HuH-7.5 (cell line): ENCODE measurements around the gene ITGA8.
"Not testable (repeated sequence)": the region's sequence is repeated elsewhere in the genome, so short reads cannot be mapped to it uniquely, and the experiment has no call there.

Source experiments
- DNase-seq: peaks from one replicate; pipeline ENCODE4 v3.0.0; 2011; ENCODE audit warnings: low spot score

ITGA8 gene

GRCh38 chr10:15609246-15609645, 110.5 kb downstream of the ITGA8 start:
- no peak for DNase-seq

GRCh38 chr10:15606377-15606776, 113.3 kb downstream of the ITGA8 start:
- DNase-seq, result no peak

- DNase-seq, result no peak
Observed at GRCh38 chr10:15605740-15606369, 113.9 kb downstream of the ITGA8 start.

- DNase-seq, result no peak
Observed at GRCh38 chr10:15603446-15604011, 116.2 kb downstream of the ITGA8 start.

- DNase-seq, result no peak
Observed at GRCh38 chr10:15601819-15602218, 117.9 kb downstream of the ITGA8 start.

- no peak for DNase-seq
Observed at GRCh38 chr10:15595260-15595659, 124.5 kb downstream of the ITGA8 start.

- DNase-seq, result no peak
Observed at GRCh38 chr10:15591937-15592336, 127.8 kb downstream of the ITGA8 start.

- no peak for DNase-seq
Observed at GRCh38 chr10:15591431-15591830, 128.3 kb downstream of the ITGA8 start.

GRCh38 chr10:15588635-15589508, 130.8 kb downstream of the ITGA8 start:
- no peak for DNase-seq

- no peak for DNase-seq
Observed at GRCh38 chr10:15588151-15588550, 131.6 kb downstream of the ITGA8 start.

GRCh38 chr10:15587271-15587670, 132.5 kb downstream of the ITGA8 start:
- no peak for DNase-seq

GRCh38 chr10:15585303-15585715, 134.4 kb downstream of the ITGA8 start:
- DNase-seq, result peak; percentile 6

GRCh38 chr10:15582972-15583371, 136.8 kb downstream of the ITGA8 start:
- DNase-seq, result not testable (repeated sequence)

GRCh38 chr10:15579605-15580004, 140.1 kb downstream of the ITGA8 start:
- no peak for DNase-seq

GRCh38 chr10:15572531-15573045, 147.1 kb downstream of the ITGA8 start:
- no peak for DNase-seq

GRCh38 chr10:15571575-15571974, 148.1 kb downstream of the ITGA8 start:
- no peak for DNase-seq

GRCh38 chr10:15570738-15571339, 148.9 kb downstream of the ITGA8 start:
- no peak for DNase-seq

- DNase-seq, result no peak
Observed at GRCh38 chr10:15567952-15568351, 151.8 kb downstream of the ITGA8 start.

- no peak for DNase-seq
Observed at GRCh38 chr10:15563246-15563645, 156.5 kb downstream of the ITGA8 start.

GRCh38 chr10:15562578-15562977, 157.1 kb downstream of the ITGA8 start:
- DNase-seq, result no peak

- no peak for DNase-seq
Observed at GRCh38 chr10:15562116-15562515, 157.6 kb downstream of the ITGA8 start.

GRCh38 chr10:15558136-15558535, 161.6 kb downstream of the ITGA8 start:
- DNase-seq, result no peak
